Endothelial cell (in vitro differentiated cells): ENCODE measurements around the gene TEPSIN. TPM values are rescaled to one million over a fixed set of nuclear protein-coding genes. Genes with fewer than 3 reads are reported as not detected.

Source experiments
- DNase-seq: peaks from one replicate; pipeline ENCODE4 v3.0.0; 2021; ENCODE audit warnings: low spot score
- H3K27ac Mint-ChIP-seq: one replicate; pipeline ENCODE4 v1.8.0; 2021; ENCODE audit warnings: mixed read lengths, inconsistent platforms; ENCODE audit not compliant: unreplicated experiment
- H3K27me3 Mint-ChIP-seq: one replicate; pipeline ENCODE4 v1.8.0; 2021; ENCODE audit warnings: mild to moderate bottlenecking, moderate library complexity, mixed read lengths, inconsistent platforms; ENCODE audit not compliant: unreplicated experiment
- H3K36me3 Mint-ChIP-seq: one replicate; pipeline ENCODE4 v1.8.0; 2021; ENCODE audit warnings: mild to moderate bottlenecking, low read depth, mixed read lengths, inconsistent platforms; ENCODE audit not compliant: unreplicated experiment
- H3K4me1 Mint-ChIP-seq: one replicate; pipeline ENCODE4 v1.8.0; 2021; ENCODE audit warnings: mild to moderate bottlenecking, mixed read lengths, inconsistent platforms; ENCODE audit not compliant: unreplicated experiment
- H3K4me3 Mint-ChIP-seq: one replicate; pipeline ENCODE4 v1.8.0; 2021; ENCODE audit warnings: mild to moderate bottlenecking, mixed read lengths, inconsistent platforms; ENCODE audit not compliant: unreplicated experiment
- H3K9me3 Mint-ChIP-seq: one replicate; pipeline ENCODE4 v1.8.0; 2021; ENCODE audit warnings: mixed read lengths, inconsistent platforms; ENCODE audit not compliant: unreplicated experiment
- total RNA-seq: library from RNA; stranded (reverse); fragmentation: NEBNext Ultra II Directional; extraction: Animal tissue kit (Norgen Biotek cat#: 25700); gene quantifications from one replicate; pipeline ENCODE4 v1.2.1, GENCODE V29; 2021; ENCODE audit not compliant: unreplicated experiment
- TF ChIP-seq, protein P1 (sequence below): fragments of 200-600 bp; sonication (generic); IDR thresholded peaks from one replicate; pipeline ENCODE4 v1.5.0; 2021; ENCODE audit warnings: antibody characterized with exemption; ENCODE audit not compliant: unreplicated experiment

TEPSIN gene
- total RNA-seq, 1 donor from 2014 or later: 43.8 TPM

DNA sequence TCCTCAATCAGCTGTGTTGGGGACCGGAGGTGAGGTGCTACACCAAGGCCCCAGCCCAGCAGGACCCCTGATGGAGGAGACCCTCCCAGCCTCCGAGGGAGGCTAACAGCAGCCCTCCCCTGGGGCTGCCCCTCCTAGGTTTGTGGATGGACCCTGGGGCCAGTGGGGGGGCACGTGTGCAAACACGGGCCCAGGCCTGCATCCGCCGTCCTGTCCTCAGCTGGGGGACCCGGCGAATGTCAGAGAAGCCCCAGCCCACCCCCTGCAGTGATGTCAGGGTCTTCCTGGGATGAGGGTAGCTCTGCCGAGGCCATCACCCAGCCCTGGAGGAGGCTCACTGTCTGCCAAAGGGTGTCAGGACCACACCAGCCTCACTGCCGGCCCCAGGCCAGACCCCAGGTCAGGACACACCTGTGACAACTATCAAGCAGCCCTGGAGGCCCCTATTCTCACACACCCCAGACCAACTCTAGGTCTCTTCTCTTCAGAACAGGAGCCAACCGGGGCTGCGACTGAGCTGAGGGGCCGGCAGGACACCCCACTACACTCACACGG, 42.8 kb downstream of the TEPSIN start:
- H3K36me3 Mint-ChIP-seq: no peaks in the 10 kb centered on the region
- H3K4me3 Mint-ChIP-seq: no peak overlapping the region
- peaks cover 2% of the 10 kb centered on the region for H3K27me3 Mint-ChIP-seq
- TF ChIP-seq, protein P1, sequence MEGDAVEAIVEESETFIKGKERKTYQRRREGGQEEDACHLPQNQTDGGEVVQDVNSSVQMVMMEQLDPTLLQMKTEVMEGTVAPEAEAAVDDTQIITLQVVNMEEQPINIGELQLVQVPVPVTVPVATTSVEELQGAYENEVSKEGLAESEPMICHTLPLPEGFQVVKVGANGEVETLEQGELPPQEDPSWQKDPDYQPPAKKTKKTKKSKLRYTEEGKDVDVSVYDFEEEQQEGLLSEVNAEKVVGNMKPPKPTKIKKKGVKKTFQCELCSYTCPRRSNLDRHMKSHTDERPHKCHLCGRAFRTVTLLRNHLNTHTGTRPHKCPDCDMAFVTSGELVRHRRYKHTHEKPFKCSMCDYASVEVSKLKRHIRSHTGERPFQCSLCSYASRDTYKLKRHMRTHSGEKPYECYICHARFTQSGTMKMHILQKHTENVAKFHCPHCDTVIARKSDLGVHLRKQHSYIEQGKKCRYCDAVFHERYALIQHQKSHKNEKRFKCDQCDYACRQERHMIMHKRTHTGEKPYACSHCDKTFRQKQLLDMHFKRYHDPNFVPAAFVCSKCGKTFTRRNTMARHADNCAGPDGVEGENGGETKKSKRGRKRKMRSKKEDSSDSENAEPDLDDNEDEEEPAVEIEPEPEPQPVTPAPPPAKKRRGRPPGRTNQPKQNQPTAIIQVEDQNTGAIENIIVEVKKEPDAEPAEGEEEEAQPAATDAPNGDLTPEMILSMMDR: no peak
- DNase-seq: no peak
- peaks cover 5% of the 10 kb centered on the region for H3K4me1 Mint-ChIP-seq
- no peaks in the 10 kb centered on the region for H3K9me3 Mint-ChIP-seq
- no peak overlapping the region for H3K27ac Mint-ChIP-seq

DNA sequence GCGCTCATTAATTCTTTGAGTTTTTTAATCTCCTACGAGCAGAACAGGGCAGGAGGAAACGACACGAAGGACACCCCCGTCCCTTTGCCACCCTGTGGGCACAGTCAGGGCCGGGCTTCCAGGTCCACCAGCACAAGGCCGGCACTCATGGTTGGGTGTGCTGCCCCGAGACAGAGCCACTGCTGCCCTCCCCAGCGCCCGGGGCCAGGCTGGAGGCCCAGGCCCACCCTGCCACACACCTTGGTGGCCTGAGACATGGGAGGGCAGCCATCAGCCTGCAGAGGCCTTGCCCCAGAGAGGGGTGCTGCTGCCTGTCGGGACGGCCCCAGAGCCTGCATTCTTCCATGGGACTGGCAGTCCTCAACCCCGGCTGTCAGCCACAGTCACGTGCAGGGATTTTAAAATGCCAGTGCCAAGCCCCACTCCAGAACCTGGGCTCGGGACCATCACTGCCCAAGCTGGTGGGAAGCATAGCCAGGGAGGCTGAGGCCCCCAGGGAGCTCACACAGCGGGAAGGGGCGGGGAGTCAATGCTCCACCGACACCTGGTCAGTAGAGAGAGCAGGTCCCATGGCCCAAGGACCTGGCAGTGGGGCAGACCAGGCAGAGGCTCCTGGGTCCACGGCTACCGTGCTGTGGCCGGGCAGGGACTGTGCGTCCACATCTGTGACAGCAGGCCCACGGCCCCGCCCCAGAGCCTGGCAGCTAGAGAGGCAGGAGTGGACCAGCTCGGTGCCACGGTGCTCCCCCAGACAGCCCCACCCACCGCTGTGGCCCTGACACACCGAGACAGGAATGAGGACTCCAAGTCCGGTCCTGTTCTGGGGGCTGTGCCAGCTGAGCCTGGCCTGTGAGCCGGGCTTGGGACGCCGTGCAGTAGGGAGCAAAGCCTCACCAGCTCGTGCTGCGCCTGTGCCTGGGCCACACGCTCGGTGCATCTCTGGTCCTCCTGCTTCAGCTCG, 43.6 kb downstream of the TEPSIN start:
- Mint-ChIP-seq H3K4me1 (peaks cover 2% of the 10 kb centered on the region), H3K4me3 (no peak overlapping the region), H3K9me3 (no peaks in the 10 kb centered on the region), H3K27ac (no peak overlapping the region), H3K27me3 (peaks cover 2% of the 10 kb centered on the region), H3K36me3 (no peaks in the 10 kb centered on the region)
- DNase-seq: no peak
- TF ChIP-seq, protein P1: no peak

DNA sequence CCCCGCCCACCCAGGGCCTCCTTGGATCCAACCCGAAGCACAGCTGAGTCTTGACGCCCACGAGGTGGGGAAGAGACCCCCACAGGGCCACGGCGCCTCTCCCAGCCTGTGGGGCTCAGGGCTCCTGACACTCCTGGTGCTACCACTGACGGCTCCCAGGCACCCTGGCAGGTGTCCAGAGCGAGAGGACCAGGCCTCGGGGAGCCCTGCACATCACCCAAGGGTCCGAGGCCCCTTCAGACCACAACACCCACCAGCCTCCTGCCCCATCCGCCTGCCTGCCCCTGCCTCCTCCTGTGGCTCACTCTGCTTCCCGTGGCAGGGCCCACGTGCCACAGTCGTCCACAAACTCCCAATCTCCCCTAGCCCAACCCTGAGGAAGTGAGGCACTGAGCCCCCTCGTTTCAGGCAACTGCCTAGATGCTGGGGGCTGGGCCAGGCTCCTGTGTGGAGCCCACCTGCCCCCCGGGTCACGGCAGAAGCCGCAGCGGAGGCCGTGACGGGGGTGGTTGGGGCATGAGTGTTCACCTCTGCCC, 44.6 kb downstream of the TEPSIN start:
- peaks cover 2% of the 10 kb centered on the region for H3K4me1 Mint-ChIP-seq
- H3K36me3 Mint-ChIP-seq: no peaks in the 10 kb centered on the region
- peaks cover 2% of the 10 kb centered on the region for H3K27me3 Mint-ChIP-seq
- H3K4me3 Mint-ChIP-seq: no peak overlapping the region
- no peak for DNase-seq
- H3K27ac Mint-ChIP-seq: no peak overlapping the region
- TF ChIP-seq, protein P1: no peak
- no peaks in the 10 kb centered on the region for H3K9me3 Mint-ChIP-seq

GRCh38 chr17:81193470-81194224, 45.2 kb downstream of the TEPSIN start:
- TF ChIP-seq, protein P1: no peak
- Mint-ChIP-seq H3K4me1 (peaks cover 2% of the 10 kb centered on the region), H3K27me3 (peaks cover 2% of the 10 kb centered on the region), H3K9me3 (no peaks in the 10 kb centered on the region), H3K36me3 (no peaks in the 10 kb centered on the region), H3K27ac (no peak overlapping the region), H3K4me3 (no peak overlapping the region)
- DNase-seq: no peak
